ENCODE data around the gene C1orf210.

The C1orf210 gene

GRCh38 chr1:43280692-43281091 lies 4.7 kb downstream of the C1orf210 start:
- no peak for TF ChIP-seq CTCF (IDR thresholded peaks at IDR 0.05)

DNA sequence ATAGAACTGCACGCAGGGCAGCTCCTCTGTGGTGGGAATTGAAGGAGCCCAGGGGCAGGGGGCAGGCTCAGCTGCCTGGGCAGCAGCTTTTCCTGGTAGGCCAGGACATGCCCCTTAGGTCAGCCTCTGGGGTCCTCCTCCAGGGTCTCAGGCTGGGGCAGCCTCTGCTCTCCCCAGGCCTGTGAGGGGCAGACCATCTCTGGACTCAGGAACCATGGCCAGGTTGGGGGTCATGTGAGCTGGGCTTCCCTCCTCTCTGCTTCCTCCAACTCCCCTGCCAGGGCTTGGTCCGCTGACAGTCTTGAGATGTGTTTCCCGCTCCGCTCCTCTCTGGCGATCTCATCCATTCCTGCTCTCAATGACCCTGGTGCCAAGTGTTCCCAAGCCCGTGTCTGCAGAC lies 5.7 kb downstream of the C1orf210 start:
- no peak for TF ChIP-seq CTCF (IDR thresholded peaks at IDR 0.05)

DNA sequence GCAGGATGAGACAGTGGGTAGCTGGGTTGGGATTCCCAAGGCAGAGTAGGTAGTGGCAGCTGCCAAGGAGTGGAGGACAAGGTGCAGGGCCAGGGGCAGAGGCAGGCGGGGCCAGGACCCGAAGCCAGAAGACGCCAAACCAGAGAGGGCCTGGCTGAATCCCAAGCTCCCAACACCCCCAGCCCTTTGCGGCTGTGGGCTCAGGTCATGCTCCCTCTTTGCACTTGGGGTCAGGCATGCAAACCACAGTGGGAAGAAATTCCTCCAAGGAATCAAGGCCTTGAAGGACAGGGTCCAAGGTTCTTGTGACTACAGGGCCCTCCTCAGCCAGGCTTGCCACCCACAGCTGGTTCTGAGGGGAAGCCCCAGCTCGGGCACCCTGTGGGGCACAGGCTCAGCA lies 6.2 kb downstream of the C1orf210 start:
- TF ChIP-seq CTCF (IDR thresholded peaks at IDR 0.05), result no peak

DNA sequence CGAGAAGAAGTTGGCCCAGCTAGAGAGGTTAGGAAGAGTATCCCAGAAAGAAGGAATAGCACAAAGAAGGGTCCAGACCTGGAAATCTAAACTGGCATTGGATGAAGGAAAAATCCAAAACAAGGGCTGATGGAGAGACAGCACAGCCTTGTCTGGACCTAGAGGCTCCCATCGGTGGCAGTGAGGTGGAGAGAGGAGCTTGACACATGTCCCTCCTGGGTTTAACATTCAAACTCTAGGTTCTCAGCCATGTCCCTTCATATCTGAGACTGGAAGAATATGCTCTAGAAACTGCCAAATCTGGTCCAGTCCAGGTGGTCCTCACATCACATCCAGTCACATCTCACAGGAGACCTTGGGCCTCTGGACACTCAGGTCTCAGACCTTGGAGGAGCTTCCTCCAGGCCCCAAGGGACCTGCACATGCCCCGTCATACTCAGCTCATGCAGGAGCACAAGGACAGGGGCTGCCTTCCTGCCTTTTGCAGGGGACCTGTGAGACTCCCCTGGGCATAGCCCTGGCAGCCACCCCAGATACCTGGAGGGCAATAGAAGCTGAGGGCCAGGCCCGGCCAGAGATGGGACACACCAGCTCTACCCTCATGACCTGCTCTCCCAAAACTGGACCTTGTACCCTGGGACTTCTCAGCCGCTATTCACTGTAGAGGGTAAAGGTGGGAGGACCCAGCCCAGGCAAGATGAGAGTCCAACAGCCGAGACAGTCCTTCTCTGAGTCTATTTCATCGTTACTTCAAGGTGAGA lies 8.1 kb downstream of the C1orf210 start:
- no peak for TF ChIP-seq CTCF (IDR thresholded peaks at IDR 0.05)

DNA sequence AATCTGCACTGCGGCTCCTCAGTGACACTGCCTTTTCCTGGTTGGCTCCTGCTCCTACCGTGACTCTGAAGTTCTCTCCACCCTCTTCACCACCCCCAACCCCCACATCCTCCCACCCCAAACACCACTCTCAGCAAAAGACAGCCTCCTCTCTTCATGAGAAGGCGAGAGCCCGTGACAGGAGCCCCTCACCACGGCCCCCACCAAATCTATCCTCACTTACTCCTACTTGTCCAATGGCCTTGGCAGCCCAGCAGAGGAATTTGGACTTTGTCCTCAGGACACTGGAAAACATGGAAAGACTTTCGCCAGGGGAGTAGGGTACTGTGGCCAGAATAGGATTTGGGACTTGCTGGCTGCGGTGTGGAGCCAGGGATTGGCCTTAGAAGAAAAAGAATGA lies 8.7 kb downstream of the C1orf210 start:
- no peak for TF ChIP-seq CTCF (IDR thresholded peaks at IDR 0.05)

DNA sequence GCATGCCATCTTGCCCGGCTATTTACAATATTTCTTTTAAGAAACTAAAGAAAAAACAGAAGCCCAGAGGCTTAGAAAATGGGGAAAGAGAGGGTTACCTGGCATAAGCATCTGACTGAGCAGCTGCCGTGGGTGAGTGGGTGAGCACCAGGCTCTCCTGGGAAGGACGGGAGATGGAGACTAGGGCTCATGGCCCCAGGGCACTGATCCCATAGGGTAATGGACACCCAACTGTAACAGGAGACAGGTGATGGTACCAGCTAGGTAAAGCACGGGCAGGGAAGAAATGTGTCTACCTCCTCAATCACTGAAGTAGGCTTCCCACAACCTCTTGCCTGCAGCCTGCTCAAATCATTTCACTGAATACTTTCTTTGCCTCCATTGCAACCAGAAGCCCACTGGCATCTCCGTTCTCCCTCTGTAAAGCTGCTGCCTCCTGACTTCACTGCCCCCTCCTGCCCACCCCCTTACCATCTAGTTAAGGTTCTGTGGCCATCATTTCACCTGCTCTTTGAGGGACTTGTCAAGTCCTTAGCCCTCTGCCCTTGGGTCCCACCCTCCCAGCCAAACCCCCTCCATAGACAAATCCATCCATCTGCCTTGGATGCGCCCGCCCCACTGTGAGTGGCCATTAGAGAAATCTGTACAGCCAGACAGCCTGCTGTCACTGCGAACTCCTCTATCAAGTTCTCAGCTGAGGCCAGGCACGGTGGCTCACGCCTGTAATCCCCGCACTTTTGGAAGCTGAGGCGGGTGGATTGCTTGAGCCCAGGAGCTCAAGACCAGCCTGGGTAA lies 9.4 kb downstream of the C1orf210 start:
- no peak for TF ChIP-seq CTCF (IDR thresholded peaks at IDR 0.05)

GRCh38 chr1:43274804-43275180 lies 10.6 kb downstream of the C1orf210 start:
- no peak for TF ChIP-seq CTCF (IDR thresholded peaks at IDR 0.05)
